Heart left ventricle (tissue), 13 donors: ENCODE data around the gene GPR25.

ENCODE experiments used
- CTCF ChIP-seq, 12 donors: fragments of 200-600 bp; sonication (generic) in 4 of 12; IDR thresholded peaks; one replicate each; pipeline versions ENCODE4 v1.5.0 to v1.8.0; 2018 to 2022; ENCODE audit warnings: antibody characterized with exemption in 12 of 12, mild to moderate bottlenecking in 5 of 12
- POLR2A ChIP-seq, 2 donors: fragments of 450-650 bp; IDR thresholded peaks; one replicate each; pipeline ENCODE4 v1.6.1; 2017; ENCODE audit warnings: antibody characterized with exemption in 2 of 2, mild to moderate bottlenecking in 2 of 2, moderate library complexity in 2 of 2
- donor health status: ischemic (EF 13 %, LVEDD 7.1; RV severe dilation, severe dysfunction).
- donor health status: DM: no; HTN: yes; CAD: no.
- donor health status: DM: no; HTN: no; CAD: no.
- donor health status: ischemic (EF 25% LVEDD 6.9; RV normal size, moderate dysfunction).
- donor health status: ischemic (EF 25% LVEDD 5.7; RV mildly dilated, moderate dysfunction).
- donor health status: ischemic (EF 35%, LVEDD 5.7; RV mildly dilated, moderate dysfunction).
- donor health status: nonischemic (EF 11% LVEDD 7.7; RV severe dilation, severe dysfunction).
- donor health status: DM: yes; HTN: yes; CAD: no.
- donor health status: PGD.
- donor health status: ischemic (EF 29% LVEDD 5.4; RV normal size, mild dysfunction).
- donor health status: nonischemic (EF 23%, LVEDD 6.1; RV moderate dilation, normal function).

- TF ChIP-seq CTCF (IDR thresholded peaks at IDR 0.05) (no peak), POLR2A (IDR thresholded peaks at IDR 0.05) (no peak)
These were observed 5.2 kb downstream of the GPR25 start for GRCh38 chr1:200877839-200878551.
